ENCODE results near the gene TMED1. TPM values are rescaled to one million over a fixed set of nuclear protein-coding genes. Genes with fewer than 3 reads are reported as not detected.

TMED1 gene
- total and polyA plus RNA-seq, 9 of the 15 experiments (the other 6 are each of a cell fraction or from before 2014, with no cell fraction given), result 0.86 to 30.2 (median 23.5) TPM

GRCh38 chr19:10828981-10829821 lies 6.8 kb downstream of the TMED1 start (continued):
- TF ChIP-seq ZNF175 (CRISPR knock-in tag; IDR thresholded peaks at IDR 0.05; ENCODE audit: low read depth) (no peak), STAT6 (CRISPR knock-in tag; IDR thresholded peaks at IDR 0.05) (no peak), NFYB (IDR thresholded peaks at IDR 0.05; ENCODE audit: extremely low read depth, insufficient read length) (no peak), HINFP (tag; conservative IDR thresholded peaks at IDR 0.05; ENCODE audit: low read depth) (no peak), CBFB (CRISPR knock-in tag; IDR thresholded peaks at IDR 0.05) (no peak), EGR1 (conservative IDR thresholded peaks at IDR 0.05) (no peak), ZNF12 (CRISPR knock-in tag; IDR thresholded peaks at IDR 0.05) (no peak), YBX1 (IDR thresholded peaks at IDR 0.05) (no peak), ZBTB33 (CRISPR knock-in tag; IDR thresholded peaks at IDR 0.05) (peak; percentile 100), ZNF707 (CRISPR knock-in tag; conservative IDR thresholded peaks at IDR 0.05) (no peak), PHTF2 (CRISPR knock-in tag; IDR thresholded peaks at IDR 0.05) (no peak), SUPT5H (IDR thresholded peaks at IDR 0.05) (no peak; the same call in 1 of the 2 replicates), CBX5 (IDR thresholded peaks at IDR 0.05; ENCODE audit: borderline replicate concordance, low read depth) (no peak), RBM17 (IDR thresholded peaks at IDR 0.05; ENCODE audit: borderline replicate concordance, low read depth, low read length) (no peak), MEF2A (IDR thresholded peaks at IDR 0.05; ENCODE audit: control insufficient read depth, low read depth, low read length) (no peak), SNIP1 (IDR thresholded peaks at IDR 0.05; ENCODE audit: low read depth) (no peak), ZEB2 (IDR thresholded peaks at IDR 0.05) (no peak), ZNF146 (CRISPR knock-in tag; IDR thresholded peaks at IDR 0.05; ENCODE audit: unreplicated experiment) (no peak), ZNF699 (CRISPR knock-in tag; IDR thresholded peaks at IDR 0.05; ENCODE audit: insufficient replicate concordance) (no peak)
- TF ChIP-seq, protein P1, sequence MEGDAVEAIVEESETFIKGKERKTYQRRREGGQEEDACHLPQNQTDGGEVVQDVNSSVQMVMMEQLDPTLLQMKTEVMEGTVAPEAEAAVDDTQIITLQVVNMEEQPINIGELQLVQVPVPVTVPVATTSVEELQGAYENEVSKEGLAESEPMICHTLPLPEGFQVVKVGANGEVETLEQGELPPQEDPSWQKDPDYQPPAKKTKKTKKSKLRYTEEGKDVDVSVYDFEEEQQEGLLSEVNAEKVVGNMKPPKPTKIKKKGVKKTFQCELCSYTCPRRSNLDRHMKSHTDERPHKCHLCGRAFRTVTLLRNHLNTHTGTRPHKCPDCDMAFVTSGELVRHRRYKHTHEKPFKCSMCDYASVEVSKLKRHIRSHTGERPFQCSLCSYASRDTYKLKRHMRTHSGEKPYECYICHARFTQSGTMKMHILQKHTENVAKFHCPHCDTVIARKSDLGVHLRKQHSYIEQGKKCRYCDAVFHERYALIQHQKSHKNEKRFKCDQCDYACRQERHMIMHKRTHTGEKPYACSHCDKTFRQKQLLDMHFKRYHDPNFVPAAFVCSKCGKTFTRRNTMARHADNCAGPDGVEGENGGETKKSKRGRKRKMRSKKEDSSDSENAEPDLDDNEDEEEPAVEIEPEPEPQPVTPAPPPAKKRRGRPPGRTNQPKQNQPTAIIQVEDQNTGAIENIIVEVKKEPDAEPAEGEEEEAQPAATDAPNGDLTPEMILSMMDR (IDR thresholded peaks at IDR 0.05 in 2 of 3, conservative IDR thresholded peaks at IDR 0.05 in 1 of 3; ENCODE audit: insufficient read depth in 2 of 3, low read depth in 1 of 3, low read length in 3 of 3), result peak; percentile 29 to 39 (median 34); a peak in 3 of 6 replicates

Data from K562 (cell line).